Vagina (tissue), 2 donors: ENCODE data around the gene PDGFC. TPM values are rescaled to one million over a fixed set of nuclear protein-coding genes. Genes with fewer than 3 reads are reported as not detected.
A peak's percentile ranks its signal among the peaks of the same experiment; 100 is the strongest.
"Not testable (repeated sequence)": the region's sequence is repeated elsewhere in the genome, so short reads cannot be mapped to it uniquely, and the experiment has no call there.

Experiments
- DNase-seq, 2 donors: peaks; one replicate each; pipeline ENCODE4 v3.0.0-alpha.2; 2017; ENCODE audit errors: extremely low spot score in 2 of 2
- H3K27ac ChIP-seq: fragments of 200-600 bp; sonication (generic); one replicate; pipeline ENCODE4 v1.5.1; 2019
- H3K27me3 ChIP-seq: fragments of 200-600 bp; sonication (generic); one replicate; pipeline ENCODE4 v1.5.1; 2019
- H3K36me3 ChIP-seq, 2 donors: fragments of 200-600 bp; sonication (generic); one replicate each; pipeline ENCODE4 v1.5.1; 2017 to 2019
- H3K4me1 ChIP-seq: fragments of 200-600 bp; sonication (generic); one replicate; pipeline ENCODE4 v1.5.1; 2019
- H3K4me3 ChIP-seq, 2 donors: fragments of 200-600 bp; sonication (generic); 1 replicate in 1 of 2; 2 replicates in 1 of 2; pipeline ENCODE4 v1.5.1; 2016 to 2019
- H3K9me3 ChIP-seq: fragments of 200-600 bp; sonication (generic); one replicate; pipeline ENCODE4 v1.5.1; 2019
- CTCF ChIP-seq, 3 experiments: fragments of 450-650 bp in 2 of 3; fragments of 200-600 bp in 1 of 3; sonication (generic) in 1 of 3; IDR thresholded peaks; one replicate each; pipeline ENCODE4 v1.5.1; 2017 to 2019; ENCODE audit warnings: antibody characterized with exemption in 3 of 3, mild to moderate bottlenecking in 2 of 3, moderate library complexity in 2 of 3
- POLR2A ChIP-seq, 2 donors: fragments of 450-650 bp; IDR thresholded peaks; one replicate each; pipeline ENCODE4 v1.6.1; 2017; ENCODE audit warnings: antibody characterized with exemption in 2 of 2, mild to moderate bottlenecking in 2 of 2, moderate library complexity in 2 of 2
- POLR2AphosphoS5 ChIP-seq, 2 donors: sonication (generic); formaldehyde crosslinking; IDR thresholded peaks; one replicate each; pipeline ENCODE4 v1.9.0; 2017; ENCODE audit warnings: antibody characterized with exemption in 2 of 2, mild to moderate bottlenecking in 2 of 2, low read depth in 1 of 2; ENCODE audit not compliant: insufficient read depth in 1 of 2
- intact Hi-C: fragments of 100-400 bp; cut with DNase I; formaldehyde crosslinking; loops from one replicate; pipeline ENCODE4 v1.15.1; 2023
- total RNA-seq: library from RNA; depleted of rRNA; stranded (reverse); fragments of >200 nt; gene quantifications from one replicate; pipeline ENCODE4 v1.2.3, GENCODE V29; 2016

Gene PDGFC
- total RNA-seq, 1 donor from 2014 or later = 19.4 TPM

DNA sequence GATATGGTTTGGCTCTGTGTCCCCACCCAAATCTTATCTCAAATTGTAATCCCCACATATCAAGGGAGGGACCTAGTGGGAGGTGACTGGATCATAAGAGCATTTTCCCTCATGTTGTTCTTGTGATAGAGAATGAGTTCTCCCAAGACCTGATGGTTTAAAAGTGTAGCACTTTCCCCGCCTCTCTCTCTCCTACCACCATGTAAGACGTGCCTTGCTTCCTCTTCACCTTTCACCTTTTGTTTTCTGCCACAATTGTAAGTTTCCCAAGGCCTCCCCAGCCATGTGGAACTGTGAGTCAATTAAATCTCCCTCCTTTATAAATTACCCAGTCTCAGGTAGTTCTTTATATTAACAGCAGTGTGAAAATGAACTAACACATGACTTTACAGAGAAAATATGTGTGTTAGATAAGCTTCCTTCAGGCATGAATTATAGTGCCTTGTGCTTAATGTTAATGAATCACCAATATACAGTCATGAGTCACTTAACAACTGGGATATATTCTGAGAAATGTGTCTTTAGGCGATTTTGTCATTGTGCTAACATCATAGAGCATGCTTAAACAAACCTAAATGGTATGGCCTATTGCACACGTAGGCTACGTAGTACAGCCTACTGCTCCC, 37.9 kb downstream of the PDGFC start:
- no peaks in the 10 kb centered on the region for H3K9me3 ChIP-seq
- no peak overlapping the region for H3K4me3 ChIP-seq
- intact Hi-C loops = no loop called here
- no peaks in the 10 kb centered on the region for H3K36me3 ChIP-seq
- no peak for DNase-seq
- no peak overlapping the region for H3K27ac ChIP-seq
- no peaks in the 10 kb centered on the region for H3K27me3 ChIP-seq
- TF ChIP-seq POLR2A (IDR thresholded peaks at IDR 0.05) = no peak
- TF ChIP-seq CTCF (IDR thresholded peaks at IDR 0.05) = no peak
- TF ChIP-seq POLR2AphosphoS5 (IDR thresholded peaks at IDR 0.05; ENCODE audit: insufficient read depth in 1 of 2, low read depth in 1 of 2) = peak in 1 of 2 donors; percentile 71
- H3K4me1 ChIP-seq = peaks cover 6% of the 10 kb centered on the region

GRCh38 chr4:156932360-156932759, 39.2 kb downstream of the PDGFC start:
- H3K4me3 ChIP-seq, H3K27me3 ChIP-seq, H3K9me3 ChIP-seq, intact Hi-C loops, H3K4me1 ChIP-seq, H3K27ac ChIP-seq, H3K36me3 ChIP-seq, DNase-seq: not testable (repeated sequence)

DNA sequence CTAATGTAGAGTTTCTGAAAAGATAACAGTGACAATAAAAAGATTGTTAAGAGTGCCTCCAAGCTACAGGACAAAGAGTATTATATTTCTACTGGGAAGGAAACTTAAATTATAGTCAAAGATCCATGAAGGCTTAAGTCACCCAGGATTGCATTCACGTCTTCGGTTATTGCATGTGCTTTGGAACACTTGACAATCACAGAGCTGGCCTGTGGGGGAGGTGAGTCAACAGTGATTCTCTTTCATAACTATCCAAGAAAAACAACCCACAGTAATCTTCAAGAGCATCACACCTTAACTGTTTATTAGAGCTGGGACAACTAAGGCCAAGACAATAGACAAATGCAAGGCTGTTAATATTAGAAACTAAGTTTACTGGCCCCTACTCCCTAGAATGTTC, 40.3 kb downstream of the PDGFC start:
- DNase-seq = no peak
- no peak overlapping the region for H3K27ac ChIP-seq
- intact Hi-C loops = no loop called here
- no peak overlapping the region for H3K4me3 ChIP-seq
- no peaks in the 10 kb centered on the region for H3K27me3 ChIP-seq
- no peaks in the 10 kb centered on the region for H3K9me3 ChIP-seq
- peaks cover 6% of the 10 kb centered on the region for H3K4me1 ChIP-seq
- TF ChIP-seq CTCF (IDR thresholded peaks at IDR 0.05) (no peak), POLR2AphosphoS5 (IDR thresholded peaks at IDR 0.05; ENCODE audit: insufficient read depth in 1 of 2, low read depth in 1 of 2) (peak in 1 of 2 donors; percentile 25), POLR2A (IDR thresholded peaks at IDR 0.05) (no peak)
- no peaks in the 10 kb centered on the region for H3K36me3 ChIP-seq

- Histone ChIP-seq H3K4me3 (no peak overlapping the region), H3K9me3 (no peaks in the 10 kb centered on the region), H3K27me3 (no peaks in the 10 kb centered on the region), H3K27ac (no peak overlapping the region), H3K4me1 (peaks cover 12% of the 10 kb centered on the region), H3K36me3 (no peaks in the 10 kb centered on the region)
- no peak for DNase-seq
- TF ChIP-seq POLR2A (IDR thresholded peaks at IDR 0.05) (no peak), POLR2AphosphoS5 (IDR thresholded peaks at IDR 0.05; ENCODE audit: insufficient read depth in 1 of 2, low read depth in 1 of 2) (no peak), CTCF (IDR thresholded peaks at IDR 0.05) (no peak)
- intact Hi-C loops = no loop called here
These were observed 42.1 kb downstream of the PDGFC start for GRCh38 chr4:156929386-156930105.

GRCh38 chr4:156924774-156925315, 46.8 kb downstream of the PDGFC start:
- intact Hi-C loops = no loop called here
- Histone ChIP-seq H3K27me3 (no peaks in the 10 kb centered on the region), H3K9me3 (no peaks in the 10 kb centered on the region), H3K4me1 (peaks cover 6% of the 10 kb centered on the region), H3K27ac (no peak overlapping the region), H3K4me3 (no peak overlapping the region), H3K36me3 (no peaks in the 10 kb centered on the region)
- DNase-seq = no peak
- TF ChIP-seq POLR2A (IDR thresholded peaks at IDR 0.05) (no peak), CTCF (IDR thresholded peaks at IDR 0.05) (no peak), POLR2AphosphoS5 (IDR thresholded peaks at IDR 0.05; ENCODE audit: insufficient read depth in 1 of 2, low read depth in 1 of 2) (no peak)
